ENCODE measurements around the gene ABLIM2.
"Not testable (repeated sequence)": the region's sequence is repeated elsewhere in the genome, so short reads cannot be mapped to it uniquely, and the experiment has no call there.

The ABLIM2 gene

DNA sequence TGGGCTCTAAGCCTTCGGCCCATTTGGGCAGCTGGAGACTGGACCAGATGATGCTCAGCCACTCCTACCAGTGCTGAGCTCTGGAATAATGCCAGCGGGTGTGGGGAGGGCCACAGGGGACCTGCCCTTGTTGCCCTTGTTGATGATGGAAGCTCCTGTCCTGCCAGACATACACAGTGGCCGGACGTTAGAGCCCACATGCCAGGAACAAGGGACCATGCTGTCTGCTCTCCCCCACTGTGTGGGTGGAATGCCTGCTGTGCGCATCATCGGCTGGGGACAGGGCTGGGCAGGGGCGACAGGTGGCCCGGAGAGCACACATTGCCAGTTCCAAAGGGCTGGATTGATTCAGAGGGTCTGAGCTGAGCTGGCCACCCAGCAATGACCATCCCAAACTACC is 2.0 kb downstream of the ABLIM2 start:
- DNase-seq = no peak

DNA sequence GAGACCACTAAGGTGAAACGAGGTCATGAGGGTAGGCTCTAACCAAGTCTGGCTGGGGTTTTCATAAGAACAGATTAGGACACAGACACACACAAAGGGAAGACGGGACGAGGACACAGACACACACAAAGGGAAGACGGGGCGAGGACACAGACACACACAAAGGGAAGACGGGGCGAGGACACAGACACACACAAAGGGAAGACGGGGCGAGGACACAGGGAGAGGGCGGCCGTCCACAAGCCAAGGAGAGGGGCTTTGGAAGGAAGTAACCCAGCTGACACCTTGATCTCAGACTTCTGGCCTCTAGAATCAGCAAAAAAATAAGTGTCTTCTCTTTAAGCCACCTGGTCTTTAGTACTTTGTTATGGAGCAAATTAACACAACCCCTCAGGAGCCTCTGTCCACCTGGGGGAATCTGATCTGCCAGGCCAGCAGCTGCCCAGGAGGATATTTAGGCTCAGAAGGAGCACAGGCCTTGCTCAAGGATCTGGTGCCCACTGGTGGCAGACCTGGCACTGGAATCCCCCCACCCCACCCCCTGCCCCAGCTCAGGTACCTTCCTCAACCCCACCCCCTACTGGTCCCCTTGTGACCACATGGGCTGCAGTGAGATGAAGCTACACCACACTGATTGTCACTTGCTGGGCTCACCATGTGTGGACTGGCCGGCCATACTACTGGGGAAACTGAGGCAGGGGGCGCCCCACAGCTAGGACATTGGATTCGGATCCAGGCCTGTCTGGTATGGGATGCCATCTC is 2.8 kb downstream of the ABLIM2 start:
- no peak for DNase-seq

DNA sequence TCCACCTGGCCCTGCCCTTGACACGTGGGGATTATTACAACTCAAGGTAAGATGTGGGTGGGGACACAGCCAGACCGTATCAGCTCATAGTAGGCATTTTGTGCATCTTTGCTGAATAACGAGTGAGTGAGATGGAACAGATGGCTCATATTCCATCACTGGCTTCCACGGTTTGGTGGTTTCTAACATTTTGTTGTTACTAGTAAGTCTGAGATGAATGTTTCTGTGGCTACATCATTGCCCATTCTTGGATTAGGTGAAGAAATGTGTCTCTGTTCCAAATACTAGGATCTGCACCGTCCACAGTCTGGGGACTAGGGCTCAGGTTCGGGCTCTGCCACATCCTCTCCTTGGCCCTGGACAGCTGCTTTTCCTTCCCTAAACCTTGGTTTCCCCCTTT is 3.6 kb downstream of the ABLIM2 start:
- no peak for DNase-seq

DNA sequence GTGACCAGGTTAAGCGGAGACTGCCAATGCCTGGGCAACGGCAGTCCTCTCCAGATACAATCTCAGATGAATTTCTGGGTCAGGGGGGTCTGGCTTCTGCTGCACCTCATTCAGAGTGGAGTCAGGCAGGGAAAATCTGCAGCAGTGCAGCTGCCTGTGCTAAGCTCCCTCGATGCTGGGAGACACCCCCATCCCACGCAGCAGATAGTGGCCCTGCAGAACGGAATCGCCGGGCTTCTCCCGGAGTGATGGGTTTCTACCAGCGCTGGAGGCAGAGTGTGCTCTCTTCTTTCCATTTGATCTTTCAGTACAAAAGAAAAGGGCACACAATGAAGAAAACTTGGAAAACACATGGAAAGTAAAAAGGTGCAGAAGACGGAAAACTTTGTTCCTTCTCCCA is 5.2 kb downstream of the ABLIM2 start:
- DNase-seq = no peak

DNA sequence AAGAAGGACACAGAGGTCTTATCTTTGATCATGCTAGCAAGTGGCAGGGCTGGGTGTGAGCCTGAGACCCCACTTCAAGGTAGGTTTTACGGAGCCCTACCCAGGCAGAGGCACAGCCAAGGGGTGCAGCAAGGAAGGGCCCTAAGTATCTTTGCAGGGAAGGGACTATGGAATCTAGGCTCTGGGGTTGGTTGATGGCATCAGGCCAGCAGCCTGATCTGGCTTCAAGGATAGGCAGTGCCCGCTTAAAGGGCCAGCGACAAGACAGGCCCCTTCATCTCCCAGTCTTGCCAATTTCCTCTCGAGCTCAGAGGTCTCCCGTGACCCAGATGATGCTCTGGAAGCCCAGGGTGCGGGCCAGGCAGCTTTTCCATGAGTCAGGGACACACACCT is 5.8 kb downstream of the ABLIM2 start:
- no peak for DNase-seq

DNA sequence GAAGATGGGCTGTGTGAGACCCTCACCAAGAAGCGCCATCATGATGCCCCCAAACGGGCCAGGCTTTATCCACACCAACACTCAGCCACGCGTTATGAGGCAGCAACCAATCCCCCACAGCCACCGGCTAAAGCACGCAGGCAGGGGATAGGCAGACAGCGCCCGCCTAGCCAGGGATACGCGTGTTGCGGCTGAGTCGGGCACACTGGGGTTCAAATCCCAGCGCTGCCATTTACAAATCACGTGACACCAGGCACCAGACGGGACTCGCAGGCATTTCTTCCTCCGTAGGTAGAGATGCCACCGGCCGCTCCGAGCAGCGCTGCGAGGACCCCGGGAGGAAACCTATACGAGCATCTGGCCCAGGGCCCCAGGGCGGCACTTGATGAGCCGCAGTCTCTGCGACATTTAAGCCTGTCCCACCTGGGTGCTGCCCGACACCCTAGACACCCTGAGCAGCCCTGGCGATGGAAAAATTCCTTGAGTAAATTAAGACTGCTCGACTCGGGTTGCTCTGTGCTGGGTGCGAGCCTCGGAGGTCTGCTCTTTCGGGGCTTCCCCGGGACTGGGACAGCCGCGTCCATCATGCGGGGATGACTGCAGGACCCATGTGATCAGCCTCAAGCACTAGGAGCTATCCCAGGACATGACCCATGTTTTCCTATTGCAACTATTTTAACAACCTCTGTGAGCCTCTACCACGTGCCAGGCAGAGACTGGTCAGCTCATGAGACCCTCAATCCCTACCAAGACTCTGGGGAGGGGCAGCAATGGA is 6.3 kb downstream of the ABLIM2 start:
- DNase-seq = no peak

DNA sequence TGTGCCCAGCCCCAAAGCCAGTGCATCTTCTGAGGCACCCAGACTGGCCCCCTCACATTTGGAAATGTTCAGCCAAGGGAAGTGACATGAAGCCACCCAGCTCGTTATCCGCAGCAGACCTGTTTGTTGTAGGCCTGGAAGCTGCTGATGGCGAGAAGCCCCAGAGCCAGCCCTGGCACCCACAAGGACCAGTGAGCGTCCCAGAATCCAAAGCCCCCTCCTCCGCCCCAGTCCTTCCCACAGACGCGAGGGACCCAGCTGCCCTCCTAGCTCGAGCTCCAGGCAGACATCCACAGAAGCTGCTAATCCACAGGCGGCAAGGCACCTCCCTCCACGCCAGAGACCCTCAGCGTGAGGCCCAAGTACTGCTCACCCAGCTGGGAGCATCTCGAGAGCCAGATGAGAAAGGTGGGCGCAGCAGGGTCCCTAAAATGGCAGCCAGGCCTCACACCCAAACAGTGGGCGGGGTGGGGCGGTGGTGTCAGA is 7.4 kb downstream of the ABLIM2 start:
- no peak for DNase-seq

DNA sequence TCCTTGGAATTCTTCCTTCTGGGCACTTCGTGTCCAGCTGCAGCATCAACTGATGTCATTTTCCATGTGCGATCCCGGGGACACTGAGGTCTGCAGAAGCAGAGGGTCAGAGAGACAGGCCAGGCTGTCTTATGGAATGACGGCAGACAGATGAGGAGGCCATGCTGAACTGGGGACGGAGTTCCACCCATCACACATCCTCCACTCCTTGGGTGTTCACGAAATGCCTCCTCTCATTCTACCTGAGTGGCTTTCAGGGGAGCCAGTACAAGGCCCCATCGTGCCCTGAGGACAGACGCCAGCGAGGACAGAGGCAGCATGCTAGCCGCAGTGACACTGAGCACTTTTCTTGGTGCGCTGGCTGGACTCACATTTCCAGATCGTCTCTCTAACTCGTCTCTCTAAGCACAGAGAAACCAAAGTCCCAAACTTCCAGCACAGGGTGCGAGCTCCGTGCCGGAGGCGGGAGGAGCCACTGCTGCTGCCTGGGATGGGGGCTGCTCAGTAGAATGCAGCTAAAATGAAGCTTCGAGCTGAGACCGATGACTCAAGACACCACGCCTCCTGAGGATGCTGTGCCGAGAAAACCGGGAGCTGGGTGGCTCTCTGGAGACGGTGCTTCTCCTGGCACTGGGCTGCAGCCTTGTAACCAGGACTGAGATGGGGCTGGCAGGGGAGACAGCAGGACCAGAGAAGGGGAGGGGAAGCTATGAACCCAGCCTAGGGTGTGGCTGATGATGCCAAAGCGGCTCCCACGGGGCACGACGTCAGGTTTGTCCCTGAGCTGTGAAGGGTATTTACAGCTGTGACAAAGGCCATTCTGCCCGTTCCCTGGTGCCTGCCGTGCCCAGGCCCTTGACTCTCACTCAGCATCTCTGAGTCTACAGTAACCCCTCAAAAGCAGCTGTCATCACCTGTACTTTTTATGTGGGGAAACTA is 8.2 kb downstream of the ABLIM2 start:
- DNase-seq = no peak

DNA sequence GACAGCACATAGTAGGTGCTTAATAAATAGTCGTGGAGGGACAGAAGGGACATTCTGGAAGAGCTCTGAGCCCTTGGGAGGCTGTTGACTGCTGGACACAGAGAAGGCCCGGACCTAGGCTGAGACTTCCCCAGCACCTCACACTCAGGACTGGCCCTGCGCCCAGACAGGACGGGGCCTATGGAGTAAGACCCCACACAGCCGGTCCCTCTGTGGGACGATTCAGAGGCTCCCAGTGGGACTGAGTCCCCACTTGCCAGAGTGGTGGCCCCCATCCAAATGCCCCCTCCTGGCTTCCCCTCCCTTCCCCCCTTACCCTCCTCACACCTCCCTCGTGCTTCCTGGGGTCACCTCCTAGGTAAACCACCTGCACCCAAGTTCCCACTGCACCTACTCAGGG is 8.9 kb downstream of the ABLIM2 start:
- DNase-seq = no peak

DNA sequence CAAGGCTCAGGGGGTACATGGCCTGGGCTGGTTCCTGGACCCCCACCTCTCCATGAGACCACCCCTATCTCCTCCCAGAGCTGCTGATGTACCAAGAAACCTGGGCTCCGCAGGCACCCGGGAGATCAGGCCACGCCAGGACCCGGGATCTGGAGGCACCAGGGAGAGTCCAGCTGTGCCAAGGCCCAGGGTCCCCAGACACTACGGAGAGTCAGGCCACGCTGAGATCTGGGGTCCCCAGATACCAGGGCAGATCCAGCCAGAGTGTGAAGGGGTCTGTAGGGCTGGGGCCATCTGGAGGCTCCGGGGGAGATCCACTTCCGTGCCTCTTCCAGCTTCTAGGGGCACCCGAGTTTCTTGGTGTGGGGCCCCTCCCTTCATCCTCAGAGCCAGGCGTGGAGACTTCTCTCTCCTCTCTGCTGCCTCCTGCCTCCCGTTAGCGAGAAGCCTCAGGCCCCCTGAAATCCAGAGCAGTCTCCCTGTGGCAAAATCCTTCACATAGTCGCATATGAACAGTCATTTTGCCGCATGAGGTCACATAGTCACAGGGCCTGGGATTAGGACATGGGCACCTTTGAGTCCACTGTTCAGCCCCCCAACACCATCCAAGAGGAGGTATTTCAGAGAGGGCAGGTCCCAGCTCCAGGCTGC is 9.7 kb downstream of the ABLIM2 start:
- no peak for DNase-seq

DNA sequence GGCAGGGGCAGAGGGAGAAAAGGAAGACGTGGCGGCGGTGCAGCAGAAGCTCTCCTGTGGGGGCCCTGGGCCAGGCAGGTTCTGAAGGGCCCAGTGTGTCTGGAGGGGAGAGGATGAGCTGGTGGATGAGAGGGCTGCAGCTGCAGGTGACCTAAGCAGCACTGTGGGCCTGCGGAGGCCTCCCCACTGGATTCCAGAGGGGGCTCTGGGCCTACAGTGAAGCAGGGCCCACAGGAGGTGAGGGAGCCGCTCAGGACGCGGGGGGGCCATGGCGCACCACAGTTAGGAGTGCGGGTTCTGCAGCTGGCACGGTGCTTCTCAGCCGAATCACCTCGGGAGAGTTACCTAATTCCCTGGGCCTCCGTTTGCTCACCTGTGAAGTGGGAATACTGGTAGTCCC is 10.5 kb downstream of the ABLIM2 start:
- no peak for DNase-seq

DNA sequence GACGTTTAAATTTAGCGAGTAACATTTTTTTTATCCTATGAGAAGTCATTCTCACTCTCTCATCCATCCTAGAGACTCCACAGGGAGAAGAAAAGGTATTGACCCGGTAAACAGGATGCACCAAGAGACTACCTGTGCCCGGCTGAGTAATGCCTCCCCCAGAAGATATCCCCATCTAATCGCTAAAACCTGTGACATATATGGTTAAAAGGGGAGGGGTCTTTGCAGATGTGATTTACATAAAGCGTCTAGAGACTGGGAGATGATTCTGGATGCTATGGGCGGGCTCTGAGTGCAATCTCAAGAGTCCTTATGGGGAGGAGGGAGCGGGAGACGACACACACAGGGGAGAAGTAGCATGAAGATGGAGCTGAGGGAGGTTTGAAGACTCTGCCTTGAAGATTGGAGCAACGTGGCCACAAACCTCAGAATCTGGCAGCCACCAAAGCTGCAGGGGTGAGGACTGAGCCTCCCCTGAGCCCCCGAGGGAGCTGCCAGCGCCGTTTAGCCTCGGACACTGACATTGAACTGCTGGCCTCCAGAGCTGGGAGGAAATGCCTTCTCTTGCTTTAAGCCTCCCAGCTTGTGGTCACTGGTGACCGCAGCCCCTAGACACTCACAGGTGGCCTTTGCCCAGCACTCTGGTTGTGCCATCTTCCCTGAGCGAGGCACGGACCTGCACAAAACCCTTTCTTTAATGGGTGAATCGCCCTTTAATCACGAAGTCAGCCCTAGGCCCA is 11.2 kb downstream of the ABLIM2 start:
- DNase-seq = no peak

DNA sequence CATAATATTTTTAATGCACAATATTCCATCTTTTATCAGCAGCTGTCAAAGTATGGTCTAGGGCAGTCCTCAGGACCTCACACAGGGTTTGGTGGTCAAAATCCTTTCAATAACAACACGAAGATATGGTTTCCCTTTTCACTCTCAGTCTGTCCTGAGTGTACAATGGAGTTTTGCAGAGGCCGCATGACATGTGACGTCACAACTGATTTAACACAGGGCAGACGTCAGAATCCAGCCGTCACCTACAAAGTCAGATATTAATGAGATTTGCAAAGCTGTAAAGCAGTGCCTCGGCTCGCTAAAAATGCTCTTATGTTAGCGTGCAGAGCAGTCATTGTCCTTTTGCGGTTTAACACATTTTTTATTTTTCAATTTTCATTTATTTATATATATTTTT is 12.5 kb downstream of the ABLIM2 start:
- no peak for DNase-seq

DNA sequence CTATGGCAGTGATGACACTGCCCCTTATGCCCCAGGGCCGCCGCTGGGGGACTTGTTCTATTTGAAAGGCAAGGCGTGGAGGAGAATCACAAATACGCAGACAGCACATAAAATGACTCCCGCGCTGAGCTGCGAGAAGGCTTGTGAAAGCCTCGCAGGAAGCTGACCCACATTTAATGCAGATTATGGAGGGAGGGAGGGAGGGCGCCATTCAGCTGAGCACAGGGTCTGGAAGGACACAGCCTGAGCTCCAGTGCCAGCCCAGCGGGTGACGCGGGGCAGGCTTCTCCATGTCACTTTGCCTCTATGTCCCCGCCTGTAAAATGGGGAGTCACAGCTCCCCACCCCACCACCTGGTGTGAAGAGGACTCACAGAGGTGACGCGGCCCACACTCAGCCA is 14.3 kb downstream of the ABLIM2 start:
- DNase-seq = no peak

DNA sequence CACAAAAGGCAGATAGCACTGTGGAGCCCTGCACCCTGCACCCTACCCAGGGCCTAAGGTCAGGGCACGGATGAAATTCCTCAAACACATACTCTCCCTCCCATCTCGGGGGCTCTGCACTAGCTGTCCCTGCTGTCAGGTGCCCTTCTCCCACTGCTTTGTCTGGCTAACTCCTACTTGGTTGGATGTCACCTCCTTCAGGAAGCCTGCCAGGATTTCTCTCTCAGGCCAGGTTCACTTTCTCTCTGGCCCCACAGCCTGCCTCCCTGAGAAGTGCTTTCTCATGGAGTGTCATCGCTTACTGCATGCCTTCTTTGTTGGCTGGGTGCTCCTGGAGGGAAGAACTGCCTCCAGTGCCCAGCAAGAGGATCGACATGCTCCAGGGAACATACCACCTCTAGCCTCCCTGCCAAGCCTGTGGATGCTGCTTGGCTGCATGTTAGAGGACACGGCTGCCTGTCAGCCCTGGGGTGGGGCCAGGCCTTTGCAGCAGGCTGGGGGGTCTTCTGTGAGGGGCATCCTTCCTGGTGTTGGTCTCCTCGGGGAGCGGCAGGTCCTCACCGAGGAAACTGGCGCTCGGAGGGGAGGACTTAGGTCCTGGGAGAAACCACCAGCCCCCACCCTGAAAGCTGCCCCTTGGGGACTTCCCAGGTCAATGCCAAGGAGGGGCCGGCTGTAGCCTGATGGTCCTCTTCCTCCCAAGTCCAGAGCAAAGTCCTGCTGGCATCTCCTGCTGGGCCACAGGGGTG is 15.0 kb downstream of the ABLIM2 start:
- DNase-seq = no peak

DNA sequence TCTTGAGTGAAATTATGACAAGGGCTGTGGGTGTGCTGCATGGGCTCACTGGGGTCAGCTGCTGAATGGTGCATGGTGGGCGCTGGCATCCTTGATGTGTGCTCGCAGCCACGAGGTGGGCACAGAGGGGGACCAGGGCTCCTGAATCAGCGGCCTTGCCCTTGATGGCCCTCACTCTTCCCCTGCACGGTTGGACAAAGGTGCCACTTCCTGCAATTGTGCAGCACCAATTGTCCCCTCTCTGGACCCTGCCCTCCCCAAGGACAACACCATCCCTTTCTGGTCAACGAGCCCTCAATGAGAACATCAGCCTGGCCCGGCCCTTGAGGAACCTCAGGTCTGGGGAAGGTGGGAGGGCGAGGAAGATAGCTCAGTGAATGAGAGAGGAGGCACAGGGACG is 16.1 kb downstream of the ABLIM2 start:
- DNase-seq = no peak

DNA sequence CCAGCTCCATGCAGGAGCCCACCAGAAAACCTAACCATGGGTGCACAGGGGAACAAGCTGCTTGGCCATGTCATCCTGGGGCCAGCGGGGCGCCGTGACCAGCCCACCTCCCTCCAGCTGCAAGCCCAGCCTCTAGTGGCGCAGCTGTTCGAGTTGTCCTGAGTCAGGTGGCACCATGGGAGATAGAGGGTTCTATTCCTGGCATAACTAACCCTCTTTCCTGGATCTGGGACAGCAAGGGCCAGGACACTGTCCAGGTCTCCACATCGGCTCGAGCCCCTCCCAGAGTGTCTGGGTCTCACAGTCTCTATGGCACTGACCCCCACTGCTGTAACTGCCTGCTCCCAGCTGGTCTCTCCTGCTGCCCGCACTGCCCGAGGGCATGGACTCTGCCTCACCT is 16.7 kb downstream of the ABLIM2 start:
- no peak for DNase-seq

DNA sequence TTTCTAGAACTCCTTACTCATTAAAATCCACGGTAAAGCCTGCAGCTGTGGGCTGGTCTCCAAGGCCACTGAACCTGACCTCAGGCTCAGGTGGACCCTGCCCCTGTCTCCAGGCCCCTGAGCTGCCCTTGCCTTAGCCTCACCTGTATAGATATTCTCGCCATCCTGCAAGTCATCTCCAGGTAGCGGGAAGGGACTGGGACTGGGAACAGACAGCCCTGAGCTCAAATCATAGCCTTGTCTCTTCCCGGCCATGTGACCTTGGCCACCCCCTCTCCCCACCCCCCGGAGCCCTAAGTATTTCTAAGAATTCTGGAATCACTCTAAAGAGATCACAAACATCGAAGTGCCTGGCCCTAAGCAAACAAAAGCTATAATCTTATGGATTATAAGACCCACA is 17.7 kb downstream of the ABLIM2 start:
- DNase-seq = no peak

DNA sequence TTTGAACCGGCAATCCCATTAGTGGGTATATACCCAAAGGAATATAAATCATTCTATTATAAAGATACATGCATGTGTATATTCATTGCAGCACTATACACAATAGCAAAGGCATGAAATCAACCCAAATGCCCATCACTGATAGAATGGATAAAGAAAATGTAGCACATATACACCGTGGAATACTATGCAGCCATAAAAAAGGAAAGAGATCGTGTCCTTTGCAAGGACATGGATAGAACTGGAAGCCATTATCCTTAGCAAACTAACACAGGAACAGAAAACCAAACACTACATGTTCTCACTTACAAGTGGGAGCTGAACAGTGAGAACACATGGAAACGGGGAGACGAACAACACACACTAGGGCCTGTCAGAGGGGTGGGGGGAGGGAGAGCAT is 18.9 kb downstream of the ABLIM2 start:
- DNase-seq = not testable (repeated sequence)

DNA sequence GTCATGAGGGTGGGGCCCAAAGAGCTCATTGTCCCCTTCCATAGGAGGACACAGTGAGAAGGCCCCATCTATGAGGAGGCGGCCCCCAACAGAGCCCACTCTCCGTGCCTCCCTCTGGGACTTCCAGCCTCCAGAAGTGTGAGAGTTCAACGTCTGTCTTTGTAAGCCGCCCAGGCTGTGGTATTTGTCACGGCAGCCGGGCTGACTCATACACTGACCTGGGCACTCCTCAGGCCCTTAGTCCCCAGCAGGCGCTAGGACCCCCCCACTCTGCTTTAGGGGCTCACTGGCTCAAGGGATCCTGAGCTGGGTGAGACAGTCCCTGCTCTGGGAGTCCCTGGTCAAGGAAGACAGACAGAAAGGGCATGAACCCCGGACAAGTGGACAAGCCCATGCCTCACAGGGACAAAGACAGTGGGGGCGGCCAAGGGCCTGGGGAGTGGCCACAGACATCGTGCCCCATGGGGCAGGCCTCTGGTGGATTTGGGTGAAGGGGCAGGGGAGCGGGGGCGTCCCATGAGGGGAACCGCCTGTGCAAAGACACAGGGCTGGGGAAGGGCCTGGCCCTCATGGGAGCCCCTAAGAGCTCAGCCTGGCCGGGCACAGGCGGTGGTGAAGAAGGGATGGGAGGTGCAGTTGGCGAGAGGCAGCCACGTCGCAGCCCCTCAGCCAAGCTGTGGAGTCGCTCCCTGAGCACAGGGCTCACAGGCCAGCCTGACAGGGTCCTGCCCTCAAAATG is 21.5 kb downstream of the ABLIM2 start:
- no peak for DNase-seq

DNA sequence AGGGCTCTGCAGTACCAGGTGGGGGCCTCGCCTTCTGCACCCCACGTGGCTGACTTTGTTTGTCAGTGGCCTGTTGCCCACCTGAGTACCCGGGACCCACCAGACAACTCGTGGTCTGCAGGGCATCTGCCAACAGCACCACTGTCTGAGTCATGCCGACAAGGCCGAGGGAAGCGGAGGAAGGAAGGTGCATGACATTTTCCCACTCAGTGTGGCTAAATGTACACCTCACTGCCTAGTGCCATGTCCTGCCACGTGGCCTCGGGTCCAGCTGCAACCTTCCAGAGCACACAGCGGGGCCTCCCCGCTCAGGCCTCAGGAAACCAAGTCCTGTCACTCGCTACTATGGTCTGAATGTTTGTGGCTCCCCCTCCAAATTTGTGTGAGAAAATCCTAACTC is 22.1 kb downstream of the ABLIM2 start:
- no peak for DNase-seq

Measured in cortex of kidney (tissue), 1 donor.